GM12865 (cell line): ENCODE data around the gene HLX.

Experiments
- DNase-seq: peaks from one replicate; pipeline ENCODE4 v3.0.0; 2010; ENCODE audit warnings: low read depth
- H3K4me3 ChIP-seq: 2 replicates; pipeline ENCODE4 v1.5.1; 2011; ENCODE audit warnings: mild to moderate bottlenecking, low read depth, low read length, control low read depth
- CTCF ChIP-seq: IDR thresholded peaks from 2 replicates; pipeline ENCODE4 v1.5.1; 2011; ENCODE audit warnings: low read length, control low read depth, low read depth, inconsistent platforms; ENCODE audit not compliant: insufficient read depth; ENCODE audit errors: missing control alignments

HLX gene

GRCh38 chr1:220890602-220891001 is 11.4 kb downstream of the HLX start:
- no peak for TF ChIP-seq CTCF
- no peak overlapping the region for H3K4me3 ChIP-seq
- DNase-seq: no peak

GRCh38 chr1:220891224-220892085 is 12.2 kb downstream of the HLX start:
- DNase-seq: no peak
- TF ChIP-seq CTCF: no peak
- no peak overlapping the region for H3K4me3 ChIP-seq

GRCh38 chr1:220892086-220892376 is 12.8 kb downstream of the HLX start:
- no peak for DNase-seq
- no peak for TF ChIP-seq CTCF

GRCh38 chr1:220892997-220893700 is 13.9 kb downstream of the HLX start:
- no peak overlapping the region for H3K4me3 ChIP-seq
- no peak for TF ChIP-seq CTCF
- DNase-seq: no peak

More at GRCh38 chr1:220892086-220892376, 12.8 kb downstream of the HLX start:
- no peak overlapping the region for H3K4me3 ChIP-seq

GRCh38 chr1:220893701-220894024 is 14.4 kb downstream of the HLX start:
- TF ChIP-seq CTCF: no peak
- H3K4me3 ChIP-seq: no peak overlapping the region
- DNase-seq: no peak

GRCh38 chr1:220894025-220894923 is 15.0 kb downstream of the HLX start:
- no peak for DNase-seq
- no peak overlapping the region for H3K4me3 ChIP-seq
- no peak for TF ChIP-seq CTCF
